Endothelial cell of umbilical vein (primary cell): ENCODE results near the gene CLDND1.

ENCODE experiments used
- CTCF ChIP-seq, 2 donors: IDR thresholded peaks; 1 replicate in 1 of 2; 2 replicates in 1 of 2; pipeline ENCODE4 v1.5.1; 2011; ENCODE audit warnings: low read length in 2 of 2, mild to moderate bottlenecking in 2 of 2, moderate library complexity in 2 of 2, control low read depth in 1 of 2, inconsistent platforms in 1 of 2, low read depth in 1 of 2; ENCODE audit not compliant: insufficient read depth in 1 of 2; ENCODE audit errors: extremely low read depth in 1 of 2
- EZH2 ChIP-seq: IDR thresholded peaks from 2 replicates; pipeline ENCODE4 v1.6.1; 2012; ENCODE audit warnings: borderline replicate concordance, low read depth, mild to moderate bottlenecking, moderate library complexity, low read length, inconsistent platforms; ENCODE audit not compliant: severe bottlenecking
- MAX ChIP-seq: IDR thresholded peaks from 2 replicates; pipeline ENCODE4 v1.6.1; 2011; ENCODE audit not compliant: insufficient read depth, insufficient read length
- POLR2A ChIP-seq: IDR thresholded peaks from 2 replicates; pipeline ENCODE4 v1.6.1; 2012; ENCODE audit warnings: low read depth, mild to moderate bottlenecking, control low read depth, low read length
- POLR2AphosphoS5 ChIP-seq: IDR thresholded peaks from 2 replicates; pipeline ENCODE4 v1.6.1; 2012; ENCODE audit warnings: low read depth, mild to moderate bottlenecking, control low read depth, low read length, moderate library complexity; ENCODE audit not compliant: insufficient read depth

- TF ChIP-seq EZH2 = no peak
- no peak for TF ChIP-seq POLR2AphosphoS5
- no peak for TF ChIP-seq MAX
- TF ChIP-seq POLR2A = no peak
- TF ChIP-seq CTCF (IDR thresholded peaks at IDR 0.05; ENCODE audit: extremely low read depth in 1 of 2, insufficient read depth in 1 of 2, low read depth in 1 of 2, low read length in 2 of 2) = no peak
Observed at GRCh38 chr3:98483626-98484025, 39.1 kb downstream of the CLDND1 start.
